Neural cell (in vitro differentiated cells): Measurements from ENCODE around the gene GUCD1. TPM values are rescaled to one million over a fixed set of nuclear protein-coding genes. Genes with fewer than 3 reads are reported as not detected.

Experiments used
- H2AFZ ChIP-seq: fragments of 200-600, 300-800 bp; sonication (generic), shearing (Covaris generic); 2 replicates; pipeline ENCODE4 v1.6.0; 2014; ENCODE audit warnings: low read depth, mild to moderate bottlenecking, antibody characterized with exemption, low read length, moderate library complexity
- H3F3A ChIP-seq: fragments of 200-600 bp; shearing (Covaris generic); 2 replicates; pipeline ENCODE4 v1.6.1; 2016; ENCODE audit warnings: mild to moderate bottlenecking, moderate library complexity, mixed read lengths, antibody characterized with exemption, low read length; ENCODE audit not compliant: insufficient read depth, poor library complexity, severe bottlenecking
- H3K27ac ChIP-seq: fragments of 200-600, 300-800 bp; sonication (generic), shearing (Covaris generic); 2 replicates; pipeline ENCODE4 v1.5.1; 2014; ENCODE audit warnings: mild to moderate bottlenecking, low read length, moderate library complexity
- H3K27me3 ChIP-seq: fragments of 300-800, 200-600 bp; sonication (generic), shearing (Covaris generic); 2 replicates; pipeline ENCODE4 v1.6.0; 2014; ENCODE audit warnings: mild to moderate bottlenecking, low read depth, low read length, moderate library complexity; ENCODE audit not compliant: insufficient read depth
- H3K36me3 ChIP-seq: fragments of 300-800, 200-600 bp; sonication (generic), shearing (Covaris generic); 2 replicates; pipeline ENCODE4 v1.5.1; 2014; ENCODE audit warnings: mild to moderate bottlenecking, antibody characterized with exemption, low read length, moderate library complexity; ENCODE audit not compliant: insufficient read depth
- H3K4me2 ChIP-seq: fragments of 300-800, 200-600 bp; sonication (generic), shearing (Covaris generic); 2 replicates; pipeline ENCODE4 v1.6.0; 2014; ENCODE audit warnings: mild to moderate bottlenecking, low read length
- H3K4me3 ChIP-seq: fragments of 300-800, 200-600 bp; sonication (generic), shearing (Covaris generic); 2 replicates; pipeline ENCODE4 v1.5.1; 2014; ENCODE audit warnings: mild to moderate bottlenecking, low read length, moderate library complexity
- H3K79me2 ChIP-seq: fragments of 200-600 bp; shearing (Covaris generic); replicated peaks from 2 replicates; pipeline ENCODE4 v1.6.0; 2014; ENCODE audit warnings: mild to moderate bottlenecking, low read length, moderate library complexity; ENCODE audit not compliant: insufficient read depth
- H3K9ac ChIP-seq: fragments of 300-800, 200-600 bp; sonication (generic), shearing (Covaris generic); 2 replicates; pipeline ENCODE4 v1.6.1; 2016; ENCODE audit warnings: mild to moderate bottlenecking, low read length, mixed read lengths
- H3K9me2 ChIP-seq: fragments of 200-600 bp; shearing (Covaris generic); 2 replicates; pipeline ENCODE4 v1.6.1; 2016; ENCODE audit warnings: mild to moderate bottlenecking, low read length, mixed read lengths; ENCODE audit not compliant: insufficient read depth
- H3K9me3 ChIP-seq: fragments of 200-600, 300-800 bp; sonication (generic), shearing (Covaris generic); 2 replicates; pipeline ENCODE4 v1.6.1; 2016; ENCODE audit warnings: mild to moderate bottlenecking, mixed run types, low read length, moderate library complexity, mixed read lengths
- H4K20me1 ChIP-seq: fragments of 200-600 bp; shearing (Covaris generic); 2 replicates; pipeline ENCODE4 v1.6.1; 2016; ENCODE audit warnings: mild to moderate bottlenecking, mixed run types; ENCODE audit not compliant: insufficient read depth
- CTCF ChIP-seq: fragments of 450-650 bp; IDR thresholded peaks from 2 replicates; pipeline ENCODE4 v1.5.1; 2014; ENCODE audit warnings: antibody characterized with exemption, mild to moderate bottlenecking, moderate library complexity; ENCODE audit not compliant: poor library complexity, severe bottlenecking
- EP300 ChIP-seq: fragments of 450-650 bp; conservative IDR thresholded peaks from 2 replicates; pipeline ENCODE4 v1.6.1; 2014; ENCODE audit warnings: antibody characterized with exemption, mild to moderate bottlenecking, moderate library complexity; ENCODE audit not compliant: poor library complexity, severe bottlenecking
- EZH2 ChIP-seq: fragments of 200-600, 300-800 bp; shearing (Covaris generic), sonication (generic); IDR thresholded peaks from 2 replicates; pipeline ENCODE4 v1.6.1; 2014; ENCODE audit warnings: antibody characterized with exemption, low read length, borderline replicate concordance, mild to moderate bottlenecking; ENCODE audit not compliant: insufficient read depth, poor library complexity, severe bottlenecking
- MXI1 ChIP-seq: fragments of 450-650 bp; conservative IDR thresholded peaks from 2 replicates; pipeline ENCODE4 v1.6.1; 2014; ENCODE audit warnings: antibody characterized with exemption, mild to moderate bottlenecking; ENCODE audit not compliant: poor library complexity, severe bottlenecking
- RAD21 ChIP-seq: fragments of 450-650 bp; conservative IDR thresholded peaks from 2 replicates; pipeline ENCODE4 v1.6.1; 2014; ENCODE audit warnings: antibody characterized with exemption, mild to moderate bottlenecking, moderate library complexity
- REST ChIP-seq: IDR thresholded peaks from 2 replicates; pipeline ENCODE4 v1.6.1; 2012; ENCODE audit warnings: borderline replicate concordance
- SMC3 ChIP-seq: fragments of 450-650 bp; conservative IDR thresholded peaks from 2 replicates; pipeline ENCODE4 v1.6.1; 2014; ENCODE audit warnings: antibody characterized with exemption, mild to moderate bottlenecking, moderate library complexity; ENCODE audit not compliant: poor library complexity
- TAF1 ChIP-seq: IDR thresholded peaks from 2 replicates; pipeline ENCODE4 v1.6.1; 2012; ENCODE audit warnings: low read depth
- polyA plus RNA-seq: library from polyadenylated mRNA; depleted of rRNA; stranded (reverse); fragments of >200 nt; gene quantifications from 2 replicates; pipeline ENCODE4 v1.2.3, GENCODE V29; 2014

Gene GUCD1
- polyA plus RNA-seq, 1 donor from 2014 or later, result 32.6 TPM

- H3K27ac ChIP-seq, result no peak overlapping the region
- no peak overlapping the region for H3K4me2 ChIP-seq
- no peak overlapping the region for H3K4me3 ChIP-seq
- H3K9ac ChIP-seq, result no peak overlapping the region
- H3K9me3 ChIP-seq, result no peaks in the 10 kb centered on the region
- no peaks in the 10 kb centered on the region for H4K20me1 ChIP-seq
- no peaks in the 10 kb centered on the region for H3K9me2 ChIP-seq
- TF ChIP-seq EP300 (no peak), CTCF (no peak), TAF1 (no peak), REST (no peak), SMC3 (no peak), MXI1 (no peak)
- no peaks in the 10 kb centered on the region for H3K27me3 ChIP-seq
- no peaks in the 10 kb centered on the region for H3K79me2 ChIP-seq
- H2AFZ ChIP-seq, result no peak overlapping the region
- peaks cover 4% of the 10 kb centered on the region for H3K36me3 ChIP-seq
- H3F3A ChIP-seq, result no peaks in the 10 kb centered on the region
These were observed 11.2 kb downstream of the GUCD1 start for GRCh38 chr22:24543679-24544243.

GRCh38 chr22:24543185-24543601 is 11.7 kb downstream of the GUCD1 start:
- no peak overlapping the region for H3K4me3 ChIP-seq
- H3K27me3 ChIP-seq, result no peaks in the 10 kb centered on the region
- TF ChIP-seq MXI1 (no peak), SMC3 (no peak), TAF1 (no peak), EZH2 (no peak), RAD21 (no peak), REST (no peak)
- H3K36me3 ChIP-seq, result peaks cover 4% of the 10 kb centered on the region
- H3F3A ChIP-seq, result no peaks in the 10 kb centered on the region
- H3K27ac ChIP-seq, result no peak overlapping the region
- no peaks in the 10 kb centered on the region for H4K20me1 ChIP-seq
- H3K4me2 ChIP-seq, result no peak overlapping the region
- no peaks in the 10 kb centered on the region for H3K9me2 ChIP-seq
- no peaks in the 10 kb centered on the region for H3K9me3 ChIP-seq
- H3K79me2 ChIP-seq, result no peaks in the 10 kb centered on the region
- H2AFZ ChIP-seq, result no peak overlapping the region
- no peak overlapping the region for H3K9ac ChIP-seq
